Endothelial cell (in vitro differentiated cells): ENCODE data around the gene IGHMBP2. TPM values are rescaled to one million over a fixed set of nuclear protein-coding genes. Genes with fewer than 3 reads are reported as not detected.

ENCODE experiments used
- DNase-seq: peaks from one replicate; pipeline ENCODE4 v3.0.0; 2021; ENCODE audit warnings: low spot score
- H3K27ac Mint-ChIP-seq: one replicate; pipeline ENCODE4 v1.8.0; 2021; ENCODE audit warnings: mixed read lengths, inconsistent platforms; ENCODE audit not compliant: unreplicated experiment
- H3K27me3 Mint-ChIP-seq: one replicate; pipeline ENCODE4 v1.8.0; 2021; ENCODE audit warnings: mild to moderate bottlenecking, moderate library complexity, mixed read lengths, inconsistent platforms; ENCODE audit not compliant: unreplicated experiment
- H3K36me3 Mint-ChIP-seq: one replicate; pipeline ENCODE4 v1.8.0; 2021; ENCODE audit warnings: mild to moderate bottlenecking, low read depth, mixed read lengths, inconsistent platforms; ENCODE audit not compliant: unreplicated experiment
- H3K4me1 Mint-ChIP-seq: one replicate; pipeline ENCODE4 v1.8.0; 2021; ENCODE audit warnings: mild to moderate bottlenecking, mixed read lengths, inconsistent platforms; ENCODE audit not compliant: unreplicated experiment
- H3K4me3 Mint-ChIP-seq: one replicate; pipeline ENCODE4 v1.8.0; 2021; ENCODE audit warnings: mild to moderate bottlenecking, mixed read lengths, inconsistent platforms; ENCODE audit not compliant: unreplicated experiment
- H3K9me3 Mint-ChIP-seq: one replicate; pipeline ENCODE4 v1.8.0; 2021; ENCODE audit warnings: mixed read lengths, inconsistent platforms; ENCODE audit not compliant: unreplicated experiment
- total RNA-seq: library from RNA; stranded (reverse); fragmentation: NEBNext Ultra II Directional; extraction: Animal tissue kit (Norgen Biotek cat#: 25700); gene quantifications from one replicate; pipeline ENCODE4 v1.2.1, GENCODE V29; 2021; ENCODE audit not compliant: unreplicated experiment
- TF ChIP-seq, protein P1 (sequence below): fragments of 200-600 bp; sonication (generic); IDR thresholded peaks from one replicate; pipeline ENCODE4 v1.5.0; 2021; ENCODE audit warnings: antibody characterized with exemption; ENCODE audit not compliant: unreplicated experiment

The IGHMBP2 gene
- total RNA-seq, 1 donor from 2014 or later, result 14.1 TPM

DNA sequence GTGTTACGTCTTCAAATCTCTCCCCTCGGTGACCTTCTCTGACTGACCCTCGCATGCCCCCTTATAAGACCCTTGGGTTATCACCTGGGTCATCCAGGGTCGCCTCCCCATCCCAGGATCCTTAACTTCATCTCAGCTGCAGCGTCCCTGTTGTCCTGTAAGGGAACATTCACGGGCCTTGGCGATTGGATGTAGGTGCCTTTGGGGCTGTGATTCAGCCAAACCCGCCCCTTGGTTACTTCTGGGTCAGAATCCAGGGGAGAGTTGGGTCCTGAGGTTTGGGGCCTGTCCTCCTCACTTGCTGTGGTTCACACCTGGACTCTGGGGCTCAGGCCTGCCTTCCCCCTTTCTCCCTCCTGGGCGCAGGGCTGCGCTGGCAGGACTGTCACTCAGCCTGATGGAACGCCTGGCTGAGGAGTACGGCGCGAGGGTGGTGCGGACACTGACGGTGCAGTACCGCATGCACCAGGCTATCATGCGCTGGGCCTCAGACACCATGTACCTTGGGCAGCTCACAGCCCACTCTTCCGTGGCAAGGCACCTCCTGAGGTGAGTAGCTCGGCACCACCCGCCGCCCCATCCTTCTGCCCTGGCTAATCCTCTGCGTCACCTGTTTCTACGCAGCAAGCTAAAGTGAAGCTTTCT lies 29.4 kb downstream of the IGHMBP2 start:
- H3K27ac Mint-ChIP-seq, result no peak overlapping the region
- TF ChIP-seq, protein P1, sequence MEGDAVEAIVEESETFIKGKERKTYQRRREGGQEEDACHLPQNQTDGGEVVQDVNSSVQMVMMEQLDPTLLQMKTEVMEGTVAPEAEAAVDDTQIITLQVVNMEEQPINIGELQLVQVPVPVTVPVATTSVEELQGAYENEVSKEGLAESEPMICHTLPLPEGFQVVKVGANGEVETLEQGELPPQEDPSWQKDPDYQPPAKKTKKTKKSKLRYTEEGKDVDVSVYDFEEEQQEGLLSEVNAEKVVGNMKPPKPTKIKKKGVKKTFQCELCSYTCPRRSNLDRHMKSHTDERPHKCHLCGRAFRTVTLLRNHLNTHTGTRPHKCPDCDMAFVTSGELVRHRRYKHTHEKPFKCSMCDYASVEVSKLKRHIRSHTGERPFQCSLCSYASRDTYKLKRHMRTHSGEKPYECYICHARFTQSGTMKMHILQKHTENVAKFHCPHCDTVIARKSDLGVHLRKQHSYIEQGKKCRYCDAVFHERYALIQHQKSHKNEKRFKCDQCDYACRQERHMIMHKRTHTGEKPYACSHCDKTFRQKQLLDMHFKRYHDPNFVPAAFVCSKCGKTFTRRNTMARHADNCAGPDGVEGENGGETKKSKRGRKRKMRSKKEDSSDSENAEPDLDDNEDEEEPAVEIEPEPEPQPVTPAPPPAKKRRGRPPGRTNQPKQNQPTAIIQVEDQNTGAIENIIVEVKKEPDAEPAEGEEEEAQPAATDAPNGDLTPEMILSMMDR, result no peak
- DNase-seq, result no peak
- H3K4me1 Mint-ChIP-seq, result no peaks in the 10 kb centered on the region
- peaks cover 4% of the 10 kb centered on the region for H3K27me3 Mint-ChIP-seq
- H3K9me3 Mint-ChIP-seq, result no peaks in the 10 kb centered on the region
- peaks cover 30% of the 10 kb centered on the region for H3K36me3 Mint-ChIP-seq
- no peak overlapping the region for H3K4me3 Mint-ChIP-seq

DNA sequence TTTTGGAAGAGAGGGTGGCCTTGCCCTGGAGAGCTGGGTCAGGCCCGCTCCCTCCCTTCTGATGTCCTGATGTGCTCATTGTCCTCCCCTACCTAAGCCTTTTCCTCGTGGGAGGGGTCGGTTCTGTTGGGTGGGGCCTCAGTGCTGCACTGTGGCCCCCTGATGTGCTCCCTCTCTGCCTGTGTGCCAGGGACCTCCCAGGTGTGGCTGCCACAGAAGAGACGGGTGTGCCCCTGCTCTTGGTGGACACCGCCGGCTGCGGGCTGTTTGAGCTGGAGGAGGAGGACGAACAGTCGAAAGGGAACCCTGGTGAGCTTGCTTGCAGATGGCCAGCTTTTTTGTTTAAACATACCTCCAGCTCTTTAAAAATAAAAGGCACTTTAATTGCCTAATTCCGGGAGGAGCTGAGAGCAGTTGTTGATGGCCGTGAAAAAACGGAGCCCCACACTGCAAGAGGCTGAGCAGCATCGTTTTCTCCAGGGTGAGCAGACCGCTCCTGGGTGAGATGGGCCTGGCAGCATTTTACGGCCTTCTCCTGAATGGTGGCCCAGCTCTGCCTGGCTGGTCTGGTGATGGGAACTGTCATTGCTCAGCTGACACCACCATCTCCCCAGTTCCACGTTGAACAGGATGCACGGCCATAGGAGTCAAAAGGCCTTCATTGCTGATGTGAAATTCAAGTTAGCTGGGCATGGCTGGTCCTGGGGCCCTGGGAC lies 30.1 kb downstream of the IGHMBP2 start:
- Mint-ChIP-seq H3K9me3 (no peaks in the 10 kb centered on the region), H3K36me3 (peaks cover 28% of the 10 kb centered on the region), H3K27me3 (peaks cover 4% of the 10 kb centered on the region), H3K27ac (no peak overlapping the region), H3K4me3 (no peak overlapping the region), H3K4me1 (no peaks in the 10 kb centered on the region)
- DNase-seq, result no peak
- TF ChIP-seq, protein P1, result no peak

DNA sequence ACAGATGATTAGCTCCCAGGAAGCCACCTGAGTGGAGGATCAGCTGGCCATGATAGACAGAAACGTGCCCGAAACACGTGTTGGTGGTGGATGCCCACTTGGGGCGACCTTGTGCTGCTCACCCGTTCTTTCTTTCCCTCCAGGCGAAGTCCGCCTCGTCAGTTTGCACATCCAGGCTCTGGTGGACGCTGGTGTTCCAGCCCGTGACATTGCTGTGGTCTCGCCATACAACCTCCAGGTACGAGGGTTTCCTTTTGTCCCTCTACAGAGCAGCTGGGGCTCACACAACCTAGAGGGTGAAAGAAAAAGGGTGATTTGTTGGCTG lies 30.6 kb downstream of the IGHMBP2 start:
- H3K9me3 Mint-ChIP-seq, result no peaks in the 10 kb centered on the region

DNA sequence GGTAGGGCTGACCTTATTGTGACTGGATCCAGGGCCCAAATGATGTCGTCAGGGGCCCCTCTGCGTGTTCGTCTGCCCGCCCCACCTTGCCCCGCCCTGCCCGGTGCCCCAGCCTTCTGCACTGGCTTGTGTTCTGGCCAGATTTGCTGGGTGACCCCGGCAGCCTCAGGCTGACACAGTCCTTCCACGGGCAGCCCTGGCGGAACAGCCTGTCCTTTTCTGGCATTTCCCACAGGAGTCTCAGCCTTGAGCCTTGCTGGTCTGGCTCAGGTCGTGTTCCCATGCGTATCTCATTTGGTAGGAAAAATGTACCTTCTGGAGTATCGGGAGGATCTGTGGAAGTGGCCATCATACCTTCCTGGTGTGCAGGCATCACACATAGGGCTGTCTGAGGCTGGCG lies 31.0 kb downstream of the IGHMBP2 start:
- H3K4me3 Mint-ChIP-seq, result no peak overlapping the region
- no peaks in the 10 kb centered on the region for H3K4me1 Mint-ChIP-seq
- H3K9me3 Mint-ChIP-seq, result no peaks in the 10 kb centered on the region
- H3K27me3 Mint-ChIP-seq, result peaks cover 4% of the 10 kb centered on the region
- no peak overlapping the region for H3K27ac Mint-ChIP-seq
- TF ChIP-seq, protein P1, result no peak
- no peak for DNase-seq
- peaks cover 21% of the 10 kb centered on the region for H3K36me3 Mint-ChIP-seq

More for the DNA sequence above, 30.6 kb downstream of the IGHMBP2 start:
- peaks cover 24% of the 10 kb centered on the region for H3K36me3 Mint-ChIP-seq
- H3K27ac Mint-ChIP-seq, result no peak overlapping the region
- H3K4me1 Mint-ChIP-seq, result no peaks in the 10 kb centered on the region
- peaks cover 4% of the 10 kb centered on the region for H3K27me3 Mint-ChIP-seq
- H3K4me3 Mint-ChIP-seq, result no peak overlapping the region
- TF ChIP-seq, protein P1, result no peak
- DNase-seq, result no peak

DNA sequence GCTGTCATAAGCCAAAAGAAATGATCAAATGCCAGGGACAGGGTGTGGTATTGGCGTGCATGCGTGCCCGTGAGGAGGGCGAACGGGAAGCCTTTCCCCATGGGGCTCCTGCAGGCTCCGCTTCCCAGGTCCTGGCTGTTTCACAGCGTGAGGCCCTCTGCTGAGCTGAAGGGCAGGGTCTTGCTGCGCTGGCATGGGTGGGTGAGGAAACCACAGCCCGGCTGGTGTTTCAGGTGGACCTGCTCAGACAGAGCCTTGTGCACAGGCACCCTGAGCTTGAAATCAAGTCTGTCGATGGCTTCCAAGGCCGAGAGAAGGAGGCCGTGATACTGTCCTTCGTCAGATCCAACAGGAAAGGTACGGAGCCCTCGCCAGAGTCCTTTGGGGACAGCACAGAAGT lies 31.4 kb downstream of the IGHMBP2 start:
- Mint-ChIP-seq H3K4me3 (no peak overlapping the region), H3K9me3 (no peaks in the 10 kb centered on the region), H3K27me3 (peaks cover 4% of the 10 kb centered on the region), H3K4me1 (no peaks in the 10 kb centered on the region), H3K27ac (no peak overlapping the region), H3K36me3 (peaks cover 19% of the 10 kb centered on the region)
- no peak for DNase-seq
- TF ChIP-seq, protein P1, result no peak
